ENCODE results near the gene UNC5CL. TPM values are rescaled to one million over a fixed set of nuclear protein-coding genes. Genes with fewer than 3 reads are reported as not detected.

Gene UNC5CL
- total RNA-seq, 1 experiment from 2014 or later = 2.2 TPM

DNA sequence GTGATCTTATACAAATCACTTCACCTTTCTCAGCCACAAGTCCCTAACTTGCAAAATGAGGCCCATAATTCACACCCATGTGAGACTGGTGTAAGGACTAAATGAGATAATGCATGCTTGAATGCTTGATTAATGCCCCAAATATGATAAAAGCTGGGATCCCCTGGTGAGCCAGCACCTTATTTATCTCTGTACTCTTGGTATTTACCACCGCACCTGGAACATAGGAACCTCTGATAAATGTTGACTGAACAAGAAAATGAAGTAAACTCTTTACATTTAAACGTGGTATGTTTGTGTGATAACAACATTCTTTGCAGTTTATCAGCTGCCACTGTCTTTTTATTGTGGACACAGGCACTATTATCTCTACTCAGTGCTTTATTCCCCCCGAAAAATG is 11.5 kb upstream of the UNC5CL start:
- no TSS peak for BruUV-seq (replicated peaks)
- ChIA-PET POLR2A (no interaction called here), RAD21 (ENCODE audit: low non-redundant PET in 1 of 2, low total read pairs in 2 of 2, uncharacterized antibody in 2 of 2, unreplicated experiment in 2 of 2) (no interaction called here), CTCF (no interaction called here)
- Histone ChIP-seq H3K9me2 (ENCODE audit: insufficient read depth) (no peaks in the 10 kb centered on the region), H3K27me3 (ENCODE audit: insufficient read depth, low read length) (no peaks in the 10 kb centered on the region), H4K20me1 (ENCODE audit: insufficient read depth) (no peaks in the 10 kb centered on the region), H3K27ac (ENCODE audit: low read depth, low read length) (no peak overlapping the region), H3K4me3 (replicated peaks in 1 of 2; ENCODE audit: low read depth in 1 of 2, low read length in 2 of 2) (no peak overlapping the region), H3K9ac (ENCODE audit: low read length) (no peak overlapping the region), H3K4me2 (ENCODE audit: low read length) (no peak overlapping the region), H3K4me1 (ENCODE audit: control insufficient read depth in 1 of 2, insufficient read depth in 2 of 2, low read length in 2 of 2) (no peaks in the 10 kb centered on the region), H2AFZ (ENCODE audit: low read depth, low read length, poor library complexity, severe bottlenecking) (no peak overlapping the region), H3K79me2 (ENCODE audit: insufficient read depth, low read length) (no peaks in the 10 kb centered on the region), H3K36me3 (ENCODE audit: control insufficient read depth in 1 of 2, insufficient read depth in 2 of 2, low read length in 2 of 2) (no peaks in the 10 kb centered on the region), H3K9me3 (ENCODE audit: control insufficient read depth in 1 of 2, insufficient read depth in 1 of 2, low read depth in 1 of 2, low read length in 2 of 2) (no peaks in the 10 kb centered on the region)
- intact Hi-C loops (cut with micrococcal nuclease) = no loop called here
- ATAC-seq (no peak), DNase-seq (ENCODE audit: low read depth, low spot score) (no peak)
- TF ChIP-seq, protein P1, sequence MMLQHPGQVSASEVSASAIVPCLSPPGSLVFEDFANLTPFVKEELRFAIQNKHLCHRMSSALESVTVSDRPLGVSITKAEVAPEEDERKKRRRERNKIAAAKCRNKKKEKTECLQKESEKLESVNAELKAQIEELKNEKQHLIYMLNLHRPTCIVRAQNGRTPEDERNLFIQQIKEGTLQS (IDR thresholded peaks at IDR 0.05) = no peak
- TF ChIP-seq SP1 (IDR thresholded peaks at IDR 0.05; ENCODE audit: low read depth) = no peak
- TF ChIP-seq RAD21 (IDR thresholded peaks at IDR 0.05; ENCODE audit: low read depth) = no peak
- no peak for TF ChIP-seq SIN3A (IDR thresholded peaks at IDR 0.05; ENCODE audit: low read depth)

DNA sequence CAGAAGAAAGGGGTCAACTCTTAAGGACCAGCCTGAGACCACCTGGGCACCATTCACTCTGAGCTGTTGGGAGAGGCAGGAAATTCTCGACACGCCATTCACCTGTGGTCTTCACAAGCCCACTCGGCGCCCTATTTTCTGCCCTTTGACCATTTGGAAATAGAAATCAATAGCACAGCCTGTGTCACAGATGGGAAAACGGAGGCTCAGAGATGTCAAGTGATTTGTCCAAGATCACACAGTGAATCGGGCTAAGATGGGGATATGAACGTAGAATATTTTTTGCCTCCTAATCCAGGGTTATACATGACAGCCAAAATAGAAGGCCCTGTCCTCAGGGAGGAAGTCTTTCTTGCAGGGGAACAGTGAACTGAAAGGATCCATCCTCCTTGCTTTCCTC is 10.9 kb upstream of the UNC5CL start:
- H3K27me3 ChIP-seq (ENCODE audit: insufficient read depth, low read length) = no peaks in the 10 kb centered on the region
- H3K9me2 ChIP-seq (ENCODE audit: insufficient read depth) = no peaks in the 10 kb centered on the region
- H3K9me3 ChIP-seq (ENCODE audit: control insufficient read depth in 1 of 2, insufficient read depth in 1 of 2, low read depth in 1 of 2, low read length in 2 of 2) = no peaks in the 10 kb centered on the region
- H3K36me3 ChIP-seq (ENCODE audit: control insufficient read depth in 1 of 2, insufficient read depth in 2 of 2, low read length in 2 of 2) = no peaks in the 10 kb centered on the region
- H3K9ac ChIP-seq (ENCODE audit: low read length) = no peak overlapping the region
- RAD21 ChIA-PET (ENCODE audit: low non-redundant PET in 1 of 2, low total read pairs in 2 of 2, uncharacterized antibody in 2 of 2, unreplicated experiment in 2 of 2) = no interaction called here
- POLR2A ChIA-PET = no interaction called here
- no peaks in the 10 kb centered on the region for H4K20me1 ChIP-seq (ENCODE audit: insufficient read depth)
- CTCF ChIA-PET = interaction anchor here (1.8 kb wide), 1 partner anchor 11 kb away, joined by 7 read pairs; the partner anchor contains the start of gene UNC5CL
- no peak overlapping the region for H2AFZ ChIP-seq (ENCODE audit: low read depth, low read length, poor library complexity, severe bottlenecking)
- BruUV-seq (replicated peaks) = no TSS peak
- H3K4me3 ChIP-seq (replicated peaks in 1 of 2; ENCODE audit: low read depth in 1 of 2, low read length in 2 of 2) = no peak overlapping the region
- DNase-seq (ENCODE audit: low read depth, low spot score) = no peak
- H3K27ac ChIP-seq (ENCODE audit: low read depth, low read length) = no peak overlapping the region
- no peaks in the 10 kb centered on the region for H3K4me1 ChIP-seq (ENCODE audit: control insufficient read depth in 1 of 2, insufficient read depth in 2 of 2, low read length in 2 of 2)
- intact Hi-C loops (cut with micrococcal nuclease) = no loop called here
- TF ChIP-seq SIN3A (IDR thresholded peaks at IDR 0.05; ENCODE audit: low read depth) (no peak), CBX3 (IDR thresholded peaks at IDR 0.05; ENCODE audit: low read depth) (no peak), ZNF274 (IDR thresholded peaks at IDR 0.05; ENCODE audit: low read depth, low read length) (no peak), RAD21 (IDR thresholded peaks at IDR 0.05; ENCODE audit: low read depth) (no peak), POLR2AphosphoS5 (IDR thresholded peaks at IDR 0.05; ENCODE audit: low read depth, low read length) (no peak), JUND (IDR thresholded peaks at IDR 0.05) (no peak)
- H3K4me2 ChIP-seq (ENCODE audit: low read length) = no peak overlapping the region
- no peaks in the 10 kb centered on the region for H3K79me2 ChIP-seq (ENCODE audit: insufficient read depth, low read length)
- ATAC-seq = no peak
